Measurements from ENCODE around the gene GPX5. TPM values are rescaled to one million over a fixed set of nuclear protein-coding genes. Genes with fewer than 3 reads are reported as not detected.

GPX5 gene
- total and polyA plus RNA-seq, 2 donors (not counting 1 experiment from before 2014, with no cell fraction given), result not detected

GRCh38 chr6:28488916-28489365, 36.7 kb upstream of the GPX5 start:
- no peaks in the 10 kb centered on the region for H4K20me1 ChIP-seq (ENCODE audit: control insufficient read depth, insufficient read depth, low read length, poor library complexity, severe bottlenecking)
- Mint-ChIP-seq H3K4me3 (peak overlapping the region; percentile 67), H3K27ac (peak overlapping the region; percentile 8), H3K4me1 (peaks cover 24% of the 10 kb centered on the region), H3K9me3 (ENCODE audit: insufficient read depth) (no peaks in the 10 kb centered on the region), H3K27me3 (peaks cover 80% of the 10 kb centered on the region)
- intact Hi-C loops (cut with micrococcal nuclease), result no loop called here
- no peaks in the 10 kb centered on the region for H3K36me3 ChIP-seq (replicated peaks in 1 of 2; ENCODE audit: control extremely low read depth in 1 of 2, control insufficient read depth in 1 of 2, extremely low read depth in 1 of 2, insufficient read depth in 2 of 2, low read length in 1 of 2)
- H2AFZ ChIP-seq (ENCODE audit: insufficient read depth, low read depth, low read length, poor library complexity, severe bottlenecking), result no peak overlapping the region
- H3K27ac ChIP-seq (ENCODE audit: low read length in 2 of 2), result no peak overlapping the region
- peaks cover 0 to 40% (median 32%) of the 10 kb centered on the region in 4 experiments for H3K27me3 ChIP-seq (replicated peaks in 1 of 4; ENCODE audit: control extremely low read depth in 1 of 4, control insufficient read depth in 3 of 4, insufficient read depth in 4 of 4, low read length in 3 of 4)
- ChIA-PET CTCF (no interaction called here), POLR2A (no interaction called here)
- ATAC-seq (ENCODE audit: low read depth) (no peak), DNase-seq (no peak)
- H3K4me2 ChIP-seq (replicated peaks; ENCODE audit: low read depth, low read length, poor library complexity, severe bottlenecking), result peak overlapping the region; percentile 66
- no peak for TF ChIP-seq EZH2 (IDR thresholded peaks at IDR 0.05; ENCODE audit: borderline replicate concordance, insufficient read depth, low read depth, low read length, poor library complexity, severe bottlenecking)
- TF ChIP-seq CTCF (IDR thresholded peaks at IDR 0.05), result no peak
- no peaks in the 10 kb centered on the region for H3K79me2 ChIP-seq (ENCODE audit: control insufficient read depth, insufficient read depth, low read length)
- H3K4me3 ChIP-seq (ENCODE audit: control extremely low read depth in 1 of 5, extremely low read depth in 1 of 5, insufficient read depth in 1 of 5, low read depth in 2 of 5, low read length in 4 of 5), result peak overlapping the region in 1 of 5 experiments; percentile 6
- WGBS (ENCODE audit: insufficient coverage), result 12% methylated on average over 4 of the region's 14 CpGs
- H3K9ac ChIP-seq (ENCODE audit: low read length), result peak overlapping the region; percentile 3
- H3K9me3 ChIP-seq (ENCODE audit: control extremely low read depth in 1 of 3, control insufficient read depth in 2 of 3, insufficient read depth in 1 of 3, low read length in 2 of 3), result peaks cover 0 to 12% (median 0%) of the 10 kb centered on the region in 3 donors
- H3K4me1 ChIP-seq (ENCODE audit: control insufficient read depth in 2 of 2, insufficient read depth in 2 of 2, low read length in 2 of 2), result peaks cover 14 to 21% of the 10 kb centered on the region in 2 donors

GRCh38 chr6:28489366-28490204, 36.1 kb upstream of the GPX5 start:
- peaks cover 0 to 40% (median 32%) of the 10 kb centered on the region in 4 experiments for H3K27me3 ChIP-seq (replicated peaks in 1 of 4; ENCODE audit: control extremely low read depth in 1 of 4, control insufficient read depth in 3 of 4, insufficient read depth in 4 of 4, low read length in 3 of 4)
- POLR2A ChIA-PET, result no interaction called here
- no peaks in the 10 kb centered on the region for H4K20me1 ChIP-seq (ENCODE audit: control insufficient read depth, insufficient read depth, low read length, poor library complexity, severe bottlenecking)
- DNase-seq (peak; percentile 34), ATAC-seq (ENCODE audit: low read depth) (no peak)
- CTCF ChIA-PET, result no interaction called here
- TF ChIP-seq CTCF (IDR thresholded peaks at IDR 0.05) (no peak), EZH2 (IDR thresholded peaks at IDR 0.05; ENCODE audit: borderline replicate concordance, insufficient read depth, low read depth, low read length, poor library complexity, severe bottlenecking) (no peak)
- H3K4me3 Mint-ChIP-seq, result peak overlapping the region; percentile 67
- peaks cover 24% of the 10 kb centered on the region for H3K4me1 Mint-ChIP-seq
- peak overlapping the region; percentile 66 for H3K4me2 ChIP-seq (replicated peaks; ENCODE audit: low read depth, low read length, poor library complexity, severe bottlenecking)
- H3K36me3 ChIP-seq (replicated peaks in 1 of 2; ENCODE audit: control extremely low read depth in 1 of 2, control insufficient read depth in 1 of 2, extremely low read depth in 1 of 2, insufficient read depth in 2 of 2, low read length in 1 of 2), result no peaks in the 10 kb centered on the region
- 3% methylated on average over 35 of the region's 40 CpGs for WGBS (ENCODE audit: insufficient coverage)
- peak overlapping the region; percentile 54 for H2AFZ ChIP-seq (ENCODE audit: insufficient read depth, low read depth, low read length, poor library complexity, severe bottlenecking)
- peaks cover 14 to 21% of the 10 kb centered on the region in 2 donors for H3K4me1 ChIP-seq (ENCODE audit: control insufficient read depth in 2 of 2, insufficient read depth in 2 of 2, low read length in 2 of 2)
- peak overlapping the region in 4 of 5 experiments; percentile 6 to 49 (median 18) for H3K4me3 ChIP-seq (ENCODE audit: control extremely low read depth in 1 of 5, extremely low read depth in 1 of 5, insufficient read depth in 1 of 5, low read depth in 2 of 5, low read length in 4 of 5)
- peaks cover 0 to 12% (median 0%) of the 10 kb centered on the region in 3 donors for H3K9me3 ChIP-seq (ENCODE audit: control extremely low read depth in 1 of 3, control insufficient read depth in 2 of 3, insufficient read depth in 1 of 3, low read length in 2 of 3)
- no peak overlapping the region for H3K27ac ChIP-seq (ENCODE audit: low read length in 2 of 2)
- peaks cover 84% of the 10 kb centered on the region for H3K27me3 Mint-ChIP-seq
- H3K79me2 ChIP-seq (ENCODE audit: control insufficient read depth, insufficient read depth, low read length), result no peaks in the 10 kb centered on the region
- no peak overlapping the region for H3K27ac Mint-ChIP-seq
- intact Hi-C loops (cut with micrococcal nuclease), result no loop called here
- no peaks in the 10 kb centered on the region for H3K9me3 Mint-ChIP-seq (ENCODE audit: insufficient read depth)
- peak overlapping the region; percentile 3 for H3K9ac ChIP-seq (ENCODE audit: low read length)
